ENCODE results near the gene BMP10.

BMP10 gene

GRCh38 chr2:68853035-68853434 lies 18.2 kb downstream of the BMP10 start:
- DNase-seq (ENCODE audit: low read depth), result no peak

DNA sequence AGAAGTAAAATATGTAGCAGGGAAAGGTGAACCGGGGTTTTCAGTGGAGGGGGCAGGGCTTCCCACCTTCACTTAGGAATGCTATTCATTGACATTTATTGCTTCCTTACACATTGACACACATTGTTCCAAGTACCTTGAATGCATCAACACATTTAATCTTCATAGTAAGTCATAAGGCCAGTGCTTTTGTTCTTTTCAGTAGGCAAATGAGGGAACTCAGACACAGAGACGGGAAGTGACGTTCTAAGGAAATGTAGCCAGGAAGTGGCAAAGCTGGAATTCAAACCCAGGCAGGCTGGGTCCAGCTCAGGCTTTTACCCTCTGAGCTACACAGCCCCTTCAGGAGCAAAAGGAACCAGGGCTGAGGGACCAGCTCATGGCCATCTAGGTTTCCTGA lies 20.7 kb downstream of the BMP10 start:
- DNase-seq (ENCODE audit: low read depth), result no peak

DNA sequence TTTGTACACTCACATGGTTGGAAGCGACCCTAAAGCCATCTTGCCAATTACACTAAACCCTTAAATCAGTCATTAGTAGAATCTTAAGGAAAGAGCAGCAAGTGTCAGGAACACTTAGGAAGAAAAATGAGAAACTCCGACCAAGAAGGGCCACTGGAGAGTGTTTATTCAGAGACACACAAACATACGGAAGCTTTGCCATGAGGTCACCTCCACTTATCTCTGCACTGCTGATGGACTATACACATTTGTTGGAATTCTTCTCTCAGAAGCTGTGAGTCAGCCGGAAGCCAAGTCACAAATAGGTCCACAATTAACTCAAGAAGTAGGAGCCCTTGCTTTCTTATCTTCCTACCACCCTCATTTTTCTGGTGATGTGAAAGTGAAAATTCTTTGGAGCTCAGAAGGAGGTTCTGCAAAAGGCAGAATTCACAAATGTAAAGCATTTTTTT lies 21.6 kb downstream of the BMP10 start:
- no peak for DNase-seq (ENCODE audit: low read depth)

DNA sequence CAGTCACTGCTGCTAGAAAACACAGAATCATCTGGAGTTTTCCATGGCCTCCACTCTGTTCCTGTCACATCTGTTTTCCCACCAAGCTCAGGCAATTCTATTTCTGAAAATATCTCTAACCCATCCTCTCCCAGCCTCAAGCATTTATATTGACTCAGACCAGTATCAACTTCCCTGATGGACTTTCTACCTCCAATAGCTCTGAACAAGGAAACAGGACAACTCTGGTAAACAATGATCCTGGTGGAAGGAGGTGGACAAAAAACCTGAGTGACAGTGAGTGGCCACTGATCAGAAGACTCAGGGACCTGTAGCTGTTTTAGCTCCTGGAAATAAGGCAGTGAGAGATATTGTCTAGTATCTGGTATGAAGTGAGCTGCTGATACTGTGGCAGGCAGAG lies 23.4 kb downstream of the BMP10 start:
- no peak for DNase-seq (ENCODE audit: low read depth)

DNA sequence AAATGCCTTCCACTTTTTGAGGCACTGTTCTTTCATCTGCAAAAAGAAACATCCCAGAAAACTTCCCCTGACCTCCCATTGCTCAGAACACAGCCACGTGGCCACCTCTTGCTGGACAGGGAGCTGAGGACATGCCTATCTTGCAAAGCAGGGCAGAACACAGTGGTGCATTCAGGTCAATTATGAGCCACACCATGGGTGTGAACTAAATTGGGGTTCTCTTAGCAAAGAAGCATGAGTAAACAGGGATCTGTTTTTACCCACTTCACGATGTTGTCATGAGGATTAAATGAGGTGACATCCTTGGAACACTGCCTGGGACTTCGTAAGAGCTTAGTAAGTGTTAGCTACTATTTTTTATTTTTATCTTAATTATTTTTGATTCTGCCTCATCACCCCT lies 25.1 kb downstream of the BMP10 start:
- no peak for DNase-seq (ENCODE audit: low read depth)

GRCh38 chr2:68845043-68845442 lies 26.2 kb downstream of the BMP10 start:
- DNase-seq (ENCODE audit: low read depth), result no peak

DNA sequence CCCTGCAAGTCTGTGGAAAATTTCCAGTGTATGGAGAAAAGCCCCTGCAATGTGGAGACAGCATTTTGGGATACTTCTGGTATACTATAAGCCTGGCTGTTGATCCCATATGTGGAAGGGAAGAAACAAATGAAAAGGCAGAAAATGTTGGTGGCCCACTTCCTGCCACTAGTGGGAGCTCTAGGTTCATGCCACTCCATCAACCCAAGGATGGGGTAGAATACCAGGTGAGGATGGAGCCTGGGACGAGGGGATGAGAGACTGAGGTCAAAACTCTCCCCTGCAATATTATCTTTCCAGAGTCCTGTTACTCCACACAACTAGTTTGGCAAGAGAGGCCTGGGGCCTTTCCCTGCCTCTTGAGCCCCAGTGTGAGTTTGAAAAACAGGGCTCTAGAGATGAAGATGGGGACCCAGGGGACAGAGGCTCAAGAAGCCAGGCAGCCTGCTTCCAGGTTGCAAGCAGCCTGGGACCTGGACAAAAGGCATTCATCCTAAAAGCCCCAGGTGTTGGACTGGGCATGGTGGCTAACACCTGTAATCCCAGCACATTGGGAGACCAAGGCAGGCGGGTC lies 31.9 kb downstream of the BMP10 start:
- DNase-seq (ENCODE audit: low read depth), result no peak

DNA sequence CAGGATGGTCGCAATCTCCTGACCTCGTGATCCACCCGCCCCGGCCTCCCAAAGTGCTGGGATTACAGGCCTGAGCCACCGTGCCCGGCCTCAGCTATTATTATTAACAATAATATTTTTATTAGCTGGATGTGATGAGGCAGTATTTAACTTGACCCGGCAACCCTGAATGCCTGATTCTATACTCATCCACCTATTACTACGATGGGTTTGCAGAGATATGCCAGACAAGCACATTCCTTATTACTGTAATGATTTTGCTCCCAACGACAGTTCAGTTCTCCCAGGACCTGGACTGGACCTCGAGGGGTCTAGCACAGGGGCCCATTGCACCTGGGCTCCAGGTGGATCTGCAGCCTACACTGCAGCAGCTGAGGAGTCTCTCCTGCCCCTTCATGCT lies 32.6 kb downstream of the BMP10 start:
- no peak for DNase-seq (ENCODE audit: low read depth)

DNA sequence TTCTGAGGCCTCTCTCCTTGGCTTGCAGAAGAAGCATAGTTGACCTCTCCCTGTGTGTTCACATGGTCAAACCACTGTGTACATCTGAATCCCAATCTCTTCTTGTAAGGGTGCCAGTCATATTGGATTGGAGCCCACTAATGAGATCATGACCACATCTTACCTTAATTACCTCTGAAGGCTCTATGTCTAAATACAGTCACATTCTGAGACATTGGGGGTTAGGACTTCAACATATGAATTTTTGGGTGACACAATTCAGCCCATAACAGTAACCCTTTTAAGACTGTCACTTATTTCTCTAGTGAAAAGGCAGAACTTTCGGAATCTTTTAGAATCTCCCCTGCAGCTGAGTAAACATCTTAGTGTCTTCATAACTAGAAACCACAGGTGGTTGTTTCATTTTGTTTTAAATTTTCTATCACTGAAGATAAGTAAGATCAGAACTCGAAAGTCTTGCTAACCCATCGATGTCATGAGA lies 33.3 kb downstream of the BMP10 start:
- no peak for DNase-seq (ENCODE audit: low read depth)

GRCh38 chr2:68837164-68837860 lies 33.9 kb downstream of the BMP10 start:
- peak; percentile 61 for DNase-seq (ENCODE audit: low read depth)

DNA sequence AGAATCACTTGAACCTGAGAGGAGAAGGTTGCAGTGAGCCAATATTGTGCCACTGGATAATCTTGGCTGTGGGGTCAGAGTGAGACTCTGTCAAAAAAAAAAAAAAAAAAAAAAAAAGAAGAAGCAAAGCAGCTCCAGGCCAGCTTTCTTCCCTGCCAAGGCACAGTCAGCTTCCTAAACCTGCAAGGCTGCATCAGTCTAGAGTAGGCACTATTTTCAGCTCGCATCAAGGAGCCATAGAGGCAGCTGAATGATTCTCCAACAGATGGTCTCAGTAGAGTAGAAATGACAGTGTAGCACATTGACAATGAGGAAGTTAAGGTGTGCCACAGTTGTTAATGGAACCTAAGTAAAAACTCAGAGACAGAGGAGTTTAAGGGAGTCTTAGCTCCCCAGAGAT lies 35.6 kb downstream of the BMP10 start:
- DNase-seq (ENCODE audit: low read depth), result no peak

- DNase-seq (ENCODE audit: low read depth), result no peak
Observed at GRCh38 chr2:68834737-68835376, 36.3 kb downstream of the BMP10 start.

DNA sequence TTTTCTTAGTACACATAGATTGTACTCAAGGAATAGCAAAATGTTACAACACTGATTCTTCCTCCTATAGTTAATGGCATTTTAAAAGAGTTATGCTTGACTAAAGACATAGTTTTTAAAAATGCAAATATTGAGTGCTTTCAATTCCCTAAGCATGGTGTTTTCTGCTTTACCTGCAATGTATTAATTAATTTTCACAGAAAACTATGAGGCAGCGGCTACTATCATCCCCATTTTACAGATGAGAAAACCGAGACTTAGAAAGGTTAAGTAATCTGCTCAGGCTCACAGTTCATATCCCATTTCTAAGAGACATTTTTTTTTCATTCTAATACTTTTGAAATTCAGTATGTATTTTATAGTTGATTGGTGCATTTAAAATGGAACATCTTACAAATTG lies 38.0 kb downstream of the BMP10 start:
- no peak for DNase-seq (ENCODE audit: low read depth)

DNA sequence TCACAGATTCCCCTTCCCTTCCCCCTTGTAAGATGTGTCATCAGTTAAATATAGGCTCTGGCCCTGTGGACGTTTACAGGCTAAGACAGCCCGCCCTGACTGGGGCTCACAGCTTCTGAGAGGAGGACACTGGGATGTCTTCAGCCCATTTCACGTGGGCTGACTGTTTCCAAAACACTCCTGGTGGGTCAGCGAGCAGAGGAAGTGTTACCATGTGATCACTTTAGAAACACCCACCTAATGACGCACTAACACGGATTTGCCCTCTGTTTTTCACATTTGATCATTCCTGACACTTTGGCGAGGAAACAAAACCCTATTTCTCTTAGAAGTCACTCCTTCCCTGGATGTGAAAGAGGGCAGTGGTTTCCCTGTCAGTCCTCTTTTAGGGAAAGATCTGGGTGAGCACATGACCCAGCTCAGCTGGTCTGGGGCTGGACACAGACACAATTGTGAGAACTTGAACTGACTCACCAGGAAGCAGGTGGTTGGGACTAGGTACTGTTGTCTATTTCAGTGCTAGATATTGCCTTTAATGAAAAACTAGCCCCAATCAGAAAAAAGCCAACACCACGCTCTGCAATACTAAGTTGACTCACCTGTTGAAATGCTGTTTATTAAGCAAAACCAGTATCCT lies 38.8 kb downstream of the BMP10 start:
- DNase-seq (ENCODE audit: low read depth), result no peak

- no peak for DNase-seq (ENCODE audit: low read depth)
Observed at GRCh38 chr2:68831686-68832232, 39.4 kb downstream of the BMP10 start.

DNA sequence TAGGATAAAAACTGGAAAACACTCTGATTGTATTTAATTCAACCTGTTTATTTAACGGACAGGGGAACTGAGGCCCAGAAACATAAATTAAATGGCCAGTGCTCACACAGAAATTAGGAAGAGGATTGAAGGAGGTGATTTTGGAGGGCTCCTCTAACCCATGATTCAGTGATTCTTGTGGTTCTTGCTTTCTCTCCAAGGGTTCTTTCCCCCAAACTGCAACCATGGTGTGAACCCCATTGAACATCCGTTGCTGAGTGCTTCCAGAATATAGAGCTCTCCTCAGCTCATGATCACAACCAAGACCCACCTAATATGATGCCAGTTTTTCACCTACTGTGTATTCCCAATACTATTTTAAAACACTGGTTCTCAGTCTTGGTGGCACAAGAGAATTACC lies 41.4 kb downstream of the BMP10 start:
- no peak for DNase-seq (ENCODE audit: low read depth)

DNA sequence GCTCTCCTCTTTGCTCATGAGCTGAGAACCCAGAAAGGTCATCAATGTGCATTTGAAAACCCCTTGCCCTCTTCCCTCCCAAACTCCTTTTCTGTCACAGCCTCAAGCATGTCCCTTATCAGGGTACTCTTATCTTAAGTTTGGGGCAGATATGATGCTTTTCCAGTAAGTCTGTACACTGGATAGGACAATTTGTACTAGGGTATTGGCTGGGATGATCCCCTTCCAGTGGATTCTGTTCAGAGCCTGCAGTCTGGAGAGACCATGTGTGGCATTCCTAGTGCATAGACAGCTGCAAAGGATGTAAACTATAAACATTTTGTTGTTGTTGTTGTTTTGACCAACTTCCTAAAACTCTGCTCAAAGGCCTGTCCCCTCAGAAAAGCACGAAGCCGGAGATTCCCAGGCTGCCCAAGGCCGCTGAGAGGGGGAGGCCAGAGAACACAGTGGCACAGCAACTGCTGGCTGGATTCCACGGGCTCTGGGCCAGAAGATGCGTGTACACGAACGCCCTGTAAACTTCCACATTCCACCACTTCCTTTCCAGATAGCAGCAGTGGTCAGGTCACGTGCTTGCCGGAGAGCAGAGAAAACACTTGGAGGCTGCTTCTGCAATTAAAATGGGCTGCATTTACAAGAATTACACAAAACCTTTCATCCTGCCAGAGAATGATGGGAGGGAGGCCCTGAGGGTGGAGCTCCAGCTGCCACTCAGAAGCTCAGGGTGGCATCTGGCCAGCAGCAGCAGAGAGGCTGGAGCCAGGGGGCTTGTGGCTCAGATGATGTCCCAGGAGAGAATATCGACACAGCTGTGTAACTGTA lies 42.1 kb downstream of the BMP10 start:
- peak; percentile 61 for DNase-seq (ENCODE audit: low read depth)

DNA sequence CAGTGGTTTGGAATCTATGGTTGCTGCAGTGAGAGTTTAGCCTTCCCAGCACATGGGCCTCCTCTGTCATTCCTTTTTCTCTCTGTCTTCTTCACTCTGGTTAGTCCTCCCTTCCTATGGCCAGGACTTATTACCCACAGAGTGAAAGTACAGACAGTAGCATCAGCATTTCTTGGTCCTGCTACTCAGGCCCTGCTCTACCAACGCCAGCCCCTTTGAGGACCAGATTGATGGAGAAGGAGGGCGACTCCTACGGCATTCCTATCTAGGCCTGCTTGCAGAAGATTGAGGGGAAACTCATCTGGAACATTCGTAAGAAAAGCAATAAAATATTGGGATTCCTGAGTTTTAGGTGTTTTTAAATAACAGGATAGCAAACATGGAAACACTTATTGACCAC lies 43.5 kb downstream of the BMP10 start:
- no peak for DNase-seq (ENCODE audit: low read depth)

GRCh38 chr2:68825866-68826265 lies 45.3 kb downstream of the BMP10 start:
- DNase-seq (ENCODE audit: low read depth), result no peak

GRCh38 chr2:68824831-68825230 lies 46.4 kb downstream of the BMP10 start:
- no peak for DNase-seq (ENCODE audit: low read depth)

DNA sequence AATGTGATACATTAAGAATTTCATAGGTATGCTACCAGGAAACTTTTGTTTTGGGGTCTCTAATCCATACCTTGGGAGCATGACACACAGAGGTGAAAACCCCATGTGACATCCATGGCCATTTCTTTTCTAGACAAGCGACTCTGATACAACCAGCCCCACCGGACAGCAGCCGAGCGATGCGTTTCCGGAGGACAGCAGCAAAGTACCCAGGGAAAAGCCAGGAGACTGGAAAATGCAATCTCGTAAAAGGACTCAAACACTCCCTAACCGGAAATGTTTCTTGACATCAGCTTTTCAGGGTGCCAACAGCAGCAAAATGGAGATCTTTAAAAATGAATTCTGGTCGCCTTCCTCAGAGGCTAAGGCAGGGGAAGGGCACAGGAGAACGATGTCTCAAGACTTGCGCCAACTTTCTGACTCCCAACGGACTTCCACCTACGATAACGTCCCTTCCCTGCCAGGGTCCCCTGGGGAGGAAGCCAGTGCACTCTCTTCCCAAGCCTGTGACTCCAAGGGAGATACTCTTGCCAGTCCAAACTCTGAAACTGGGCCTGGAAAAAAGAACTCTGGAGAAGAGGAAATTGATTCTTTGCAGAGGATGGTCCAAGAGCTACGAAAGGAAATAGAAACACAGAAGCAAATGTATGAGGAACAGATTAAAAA lies 48.9 kb downstream of the BMP10 start:
- DNase-seq (ENCODE audit: low read depth), result no peak

All from T follicular helper cell (primary cell).